Measurements from ENCODE around the gene TTC33.
"Not testable (repeated sequence)": the region's sequence is repeated elsewhere in the genome, so short reads cannot be mapped to it uniquely, and the experiment has no call there.

The TTC33 gene, protein sequence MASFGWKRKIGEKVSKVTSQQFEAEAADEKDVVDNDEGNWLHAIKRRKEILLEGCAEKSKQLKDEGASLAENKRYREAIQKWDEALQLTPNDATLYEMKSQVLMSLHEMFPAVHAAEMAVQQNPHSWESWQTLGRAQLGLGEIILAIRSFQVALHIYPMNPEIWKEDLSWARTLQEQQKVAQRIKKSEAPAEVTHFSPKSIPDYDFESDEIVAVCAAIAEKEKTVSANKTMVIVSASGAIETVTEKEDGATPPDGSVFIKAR

DNA sequence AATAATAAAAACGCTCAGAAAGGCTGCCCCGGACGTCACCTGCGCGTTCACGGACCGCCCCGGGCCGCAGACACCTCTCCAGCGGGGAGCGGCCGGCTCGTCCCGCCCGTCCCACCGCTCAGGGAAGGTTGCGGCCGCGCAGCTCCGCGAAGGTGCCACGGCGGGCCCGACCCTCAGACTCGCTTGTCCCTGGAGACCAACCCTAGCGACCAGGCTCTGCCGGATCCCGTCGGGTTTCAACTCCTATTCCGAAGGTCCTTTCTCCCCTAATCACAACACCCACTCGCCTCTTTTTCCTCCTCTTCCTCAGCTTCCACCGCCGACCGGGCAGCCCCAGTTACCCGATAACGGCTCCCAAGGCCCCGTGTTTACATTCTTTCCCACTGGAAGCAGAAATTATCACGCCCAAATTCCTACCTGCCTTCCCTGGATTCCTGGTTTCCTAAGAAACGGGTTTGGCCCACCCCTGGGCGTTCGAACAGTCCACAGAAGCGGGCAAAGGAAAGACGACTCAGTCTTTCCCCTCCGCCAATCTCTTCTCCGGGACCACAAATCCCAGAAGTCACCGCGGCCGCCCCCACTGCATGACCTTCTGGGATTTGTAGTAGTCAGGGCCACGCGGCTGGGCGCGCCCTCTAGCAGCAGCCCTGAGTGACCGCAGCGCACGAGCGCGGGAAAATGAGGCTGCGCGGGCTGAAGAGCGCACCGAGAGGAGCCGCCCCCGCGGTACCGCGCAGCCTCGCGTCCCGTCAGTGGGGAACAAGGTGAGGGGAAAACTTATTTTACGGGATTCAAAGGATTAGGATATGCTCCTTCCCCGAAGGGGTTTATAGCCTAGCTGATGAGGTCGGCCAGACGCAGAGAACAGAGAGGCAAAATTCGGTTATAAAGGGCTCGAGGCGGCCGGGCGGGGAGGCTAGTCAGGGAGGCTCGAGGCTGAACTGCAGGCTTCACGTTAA lies at the start of gene TTC33:
TSS of gene TTC33 (minus strand) at position 555 of the 959 bp plus-strand sequence. CDS start 8,943 bp downstream, outside the sequence.
- peak; percentile 98 for DNase-seq

DNA sequence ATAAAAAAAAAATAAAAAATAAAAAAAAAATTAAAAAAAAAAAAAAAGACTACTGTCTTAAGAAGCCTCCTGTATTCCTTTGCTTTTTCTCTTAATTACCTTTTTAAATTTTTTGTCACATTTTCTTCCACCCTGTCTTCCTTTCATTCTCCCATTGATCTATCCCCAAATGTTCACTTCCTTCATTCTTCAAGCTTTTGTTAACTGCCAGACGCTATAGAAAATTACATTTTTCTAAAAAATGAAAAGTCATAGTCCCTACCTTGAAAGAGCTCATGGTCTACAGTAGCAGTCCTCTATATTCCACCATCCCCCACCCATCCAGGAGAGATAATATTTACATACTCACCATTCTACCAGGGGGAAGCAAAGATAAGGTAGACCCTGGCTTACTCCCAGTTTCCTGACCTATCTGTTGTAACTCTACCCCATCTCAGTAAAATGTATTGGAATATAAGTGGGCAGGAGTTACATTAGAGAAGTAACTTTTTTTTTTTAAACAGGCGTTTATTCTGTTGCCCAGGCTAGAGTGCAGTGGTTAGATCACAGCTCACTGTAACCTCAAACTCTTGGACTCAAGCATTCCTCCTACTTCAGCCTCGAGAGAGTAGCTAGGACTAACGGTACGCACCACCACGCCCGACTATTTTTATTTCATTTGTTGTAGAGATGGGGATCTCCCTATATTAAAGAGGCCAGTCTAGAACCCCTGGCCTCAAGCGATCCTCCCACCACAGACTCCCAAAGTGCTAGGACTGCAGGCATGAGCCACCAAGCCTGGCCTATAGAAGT lies 46.2 kb upstream of the TTC33 start:
- DNase-seq = no peak

DNA sequence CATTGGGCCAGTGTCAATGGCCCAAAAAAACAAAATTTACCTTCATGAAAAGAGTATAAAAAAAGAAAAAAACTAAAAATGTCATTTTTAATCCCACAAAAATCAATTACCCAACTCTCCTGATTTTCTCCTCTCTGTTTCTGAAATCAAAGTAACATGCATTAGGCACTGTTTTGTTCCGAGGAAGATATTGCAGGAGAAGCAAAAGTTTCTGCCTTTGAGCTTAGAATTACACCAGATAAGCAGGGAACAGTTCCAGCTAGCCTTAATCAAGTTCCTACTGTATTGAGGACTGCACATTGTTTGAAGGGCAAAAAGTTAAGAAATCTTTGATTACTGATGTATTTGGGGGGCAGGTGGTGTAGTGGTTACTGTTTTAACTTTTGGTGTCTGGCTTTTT lies 43.5 kb upstream of the TTC33 start:
- DNase-seq = no peak

DNA sequence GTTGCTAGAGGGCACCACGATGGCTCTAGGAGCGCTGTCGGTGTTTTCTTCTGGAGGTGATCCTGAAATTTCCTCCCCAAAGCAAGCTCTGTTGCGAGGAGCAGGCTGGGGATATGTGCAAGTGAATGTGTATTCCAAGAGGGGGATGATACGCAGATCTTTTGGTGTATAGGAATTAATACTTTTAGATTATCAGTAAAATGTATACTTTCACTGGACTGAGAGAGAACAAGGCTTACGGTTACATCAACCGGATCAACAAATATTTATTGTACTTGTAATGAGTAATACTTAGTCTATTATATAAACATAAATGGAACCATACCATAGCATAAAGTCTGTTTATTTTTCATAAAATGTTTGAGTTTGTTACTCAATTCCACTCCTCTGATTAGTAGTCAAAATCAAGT lies 43.0 kb upstream of the TTC33 start:
- DNase-seq = no peak

DNA sequence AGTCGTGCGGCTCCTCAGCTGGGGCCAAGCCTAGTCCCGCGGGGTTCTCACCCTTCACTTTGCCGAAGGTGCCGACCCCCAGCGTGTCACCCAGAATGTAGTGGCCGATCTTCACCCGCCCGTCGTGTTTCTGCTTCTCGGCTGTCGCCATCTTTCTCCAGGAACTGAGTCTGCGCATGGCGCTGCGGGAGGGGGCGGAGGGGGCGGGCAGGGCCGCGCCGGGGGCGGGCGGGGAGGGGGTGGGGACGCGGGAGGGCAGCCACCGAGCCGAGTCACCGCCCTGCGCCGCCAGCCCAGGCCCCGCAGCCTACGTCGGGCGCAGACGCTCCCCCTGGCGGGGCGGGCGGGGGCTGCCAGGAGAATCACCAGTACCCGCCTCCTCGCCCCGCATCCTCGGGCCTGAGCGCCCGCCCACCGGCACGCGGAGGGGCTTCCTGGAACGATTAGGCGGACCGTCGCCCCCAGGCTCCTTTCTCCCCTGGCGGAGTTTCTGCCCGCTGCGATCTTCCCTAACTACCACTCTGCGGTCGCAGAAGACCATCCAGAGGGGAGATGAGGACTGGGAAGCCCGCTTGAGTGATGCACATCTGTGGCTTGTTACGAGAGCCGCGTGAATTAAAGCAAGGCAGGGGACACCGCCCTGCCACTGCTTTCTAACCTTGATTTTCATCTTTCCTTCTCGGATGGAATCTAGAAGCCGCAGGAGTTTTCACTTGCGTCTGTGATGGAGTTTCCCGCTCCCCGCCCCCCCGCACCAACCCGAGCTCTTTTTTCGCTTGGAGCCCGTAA lies 42.4 kb upstream of the TTC33 start, which contains the start of gene PRKAA1:
TSS of gene PRKAA1 (minus strand) at position 363 of the 789 bp plus-strand sequence. CDS start at position 178, 185 bp downstream.
- DNase-seq = peak; percentile 93

DNA sequence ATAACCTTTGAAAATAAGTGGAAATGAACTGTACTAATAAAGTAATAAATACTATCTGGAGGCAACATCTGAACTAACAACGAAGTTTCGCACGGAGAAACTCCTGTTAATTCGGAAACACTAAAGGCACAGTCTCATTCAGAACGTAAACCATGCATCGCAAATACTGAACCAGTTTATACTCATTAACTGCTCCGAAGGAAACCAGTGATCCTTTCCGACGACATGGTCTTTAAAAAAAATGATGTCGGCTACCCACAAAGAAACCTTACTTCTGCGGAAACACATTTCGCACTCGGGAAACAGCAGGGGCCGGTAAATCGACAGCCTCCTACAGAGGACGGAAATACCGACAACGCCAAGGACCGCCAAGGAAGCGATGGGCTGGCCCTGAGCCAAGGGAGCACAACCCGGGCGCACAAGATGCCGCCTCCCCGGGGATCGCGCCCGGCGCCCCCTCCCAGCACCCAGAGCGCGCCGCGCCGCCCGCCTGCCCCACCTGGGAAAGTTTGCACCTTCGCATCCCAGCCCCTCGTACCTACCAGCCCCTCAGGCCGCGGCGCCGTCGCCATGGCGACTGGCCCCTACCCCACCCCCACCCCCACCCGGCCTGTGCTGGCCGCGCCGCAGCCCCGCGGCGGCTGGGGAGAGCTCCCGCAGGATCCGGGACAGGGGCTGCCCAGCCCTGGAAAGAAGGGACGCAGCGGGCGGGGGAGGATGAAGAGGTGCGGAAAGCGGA lies 41.7 kb upstream of the TTC33 start:
- DNase-seq = peak; percentile 84

DNA sequence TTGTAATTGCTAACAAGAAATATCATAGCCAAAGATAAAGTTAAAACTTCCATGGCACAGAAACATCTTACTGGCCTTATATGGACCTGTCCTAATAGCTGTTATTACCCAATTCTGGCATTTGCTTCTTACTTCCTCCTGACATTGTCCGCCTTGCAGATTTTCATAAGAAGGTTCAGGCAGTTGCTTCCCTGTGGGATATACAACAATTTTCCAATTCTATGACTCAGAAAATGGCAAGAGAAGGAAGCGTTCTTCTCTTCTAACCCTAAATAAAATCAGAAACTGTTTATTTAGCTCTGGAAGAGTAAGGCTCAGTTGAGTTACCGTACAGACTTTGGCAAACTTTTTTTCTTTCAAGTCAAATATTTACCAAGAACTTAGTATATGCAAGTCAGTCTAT lies 40.7 kb upstream of the TTC33 start:
- no peak for DNase-seq

DNA sequence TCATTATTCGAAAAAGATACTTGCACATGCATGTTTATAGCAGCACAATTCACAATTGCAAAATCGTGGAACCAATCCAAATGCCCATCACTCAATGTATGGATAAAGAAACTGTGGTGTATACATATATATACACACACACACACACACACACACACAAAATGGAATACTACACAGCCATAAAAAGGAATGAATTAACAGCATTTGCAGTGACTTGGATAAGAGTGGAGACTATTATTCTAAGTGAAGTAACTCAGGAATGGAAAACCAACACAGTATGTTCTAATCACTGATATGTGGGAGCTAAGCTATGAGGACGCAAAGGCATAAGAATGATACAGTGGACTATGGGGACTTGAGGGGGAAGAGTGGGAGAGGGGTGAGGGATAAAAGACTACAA lies 39.1 kb upstream of the TTC33 start:
- not testable (repeated sequence) for DNase-seq

DNA sequence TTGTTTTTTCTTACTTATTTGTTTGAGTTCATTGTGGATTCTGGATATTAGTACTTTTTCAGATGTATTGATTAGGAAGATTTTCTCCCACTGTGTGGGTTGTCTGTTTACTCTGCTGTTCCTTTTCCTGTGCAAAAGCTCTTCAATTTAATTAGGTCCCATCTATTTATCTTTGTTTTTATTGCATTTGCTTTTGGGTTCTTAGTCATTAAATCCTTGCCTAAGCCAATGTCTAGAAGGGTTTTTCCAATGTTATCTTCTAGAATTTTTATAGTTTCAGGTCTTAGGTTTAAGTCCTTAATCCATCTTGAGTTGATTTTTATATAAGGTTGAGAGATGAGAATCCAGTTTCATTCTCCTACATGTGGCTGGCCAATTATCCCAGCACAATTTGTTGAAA lies 38.6 kb upstream of the TTC33 start:
- DNase-seq = not testable (repeated sequence)

DNA sequence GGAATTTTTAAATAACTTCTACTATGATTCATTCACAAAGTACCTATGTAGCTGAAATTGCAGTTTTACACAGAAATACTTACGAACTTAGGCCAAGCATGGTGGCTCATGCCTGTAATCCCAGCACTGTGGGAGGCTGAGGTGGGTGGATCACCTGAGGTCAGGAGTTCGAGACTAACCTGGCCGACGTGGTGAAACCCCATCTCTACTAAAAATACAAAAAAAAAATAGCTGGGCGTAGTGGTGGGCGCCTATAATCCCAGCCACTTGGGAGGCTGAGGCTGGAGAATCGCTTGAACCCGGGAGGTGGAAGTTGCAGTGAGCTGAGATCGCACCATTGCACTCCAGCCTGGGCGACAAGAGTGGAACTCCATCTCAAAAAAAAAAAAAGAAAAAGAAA lies 36.9 kb upstream of the TTC33 start:
- DNase-seq = not testable (repeated sequence)

DNA sequence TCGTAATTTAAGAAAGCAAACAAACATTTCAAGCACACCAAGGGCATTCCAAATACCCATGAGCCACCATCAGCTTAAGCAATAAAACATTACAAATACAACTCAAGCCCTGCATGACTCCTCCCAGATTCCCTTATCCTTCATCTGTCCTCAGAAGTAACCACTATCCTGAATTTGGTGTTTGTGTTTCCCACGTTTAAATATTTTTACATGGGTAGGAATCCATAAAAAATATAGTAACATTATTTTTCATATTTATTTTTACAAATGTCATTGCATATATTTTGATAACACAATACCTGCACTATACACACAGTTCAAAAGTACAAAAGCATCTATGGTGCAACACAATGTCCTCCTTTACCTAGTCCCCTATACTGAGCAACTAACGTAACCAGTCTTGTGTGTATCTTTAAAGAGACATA lies 36.0 kb upstream of the TTC33 start:
- no peak for DNase-seq

DNA sequence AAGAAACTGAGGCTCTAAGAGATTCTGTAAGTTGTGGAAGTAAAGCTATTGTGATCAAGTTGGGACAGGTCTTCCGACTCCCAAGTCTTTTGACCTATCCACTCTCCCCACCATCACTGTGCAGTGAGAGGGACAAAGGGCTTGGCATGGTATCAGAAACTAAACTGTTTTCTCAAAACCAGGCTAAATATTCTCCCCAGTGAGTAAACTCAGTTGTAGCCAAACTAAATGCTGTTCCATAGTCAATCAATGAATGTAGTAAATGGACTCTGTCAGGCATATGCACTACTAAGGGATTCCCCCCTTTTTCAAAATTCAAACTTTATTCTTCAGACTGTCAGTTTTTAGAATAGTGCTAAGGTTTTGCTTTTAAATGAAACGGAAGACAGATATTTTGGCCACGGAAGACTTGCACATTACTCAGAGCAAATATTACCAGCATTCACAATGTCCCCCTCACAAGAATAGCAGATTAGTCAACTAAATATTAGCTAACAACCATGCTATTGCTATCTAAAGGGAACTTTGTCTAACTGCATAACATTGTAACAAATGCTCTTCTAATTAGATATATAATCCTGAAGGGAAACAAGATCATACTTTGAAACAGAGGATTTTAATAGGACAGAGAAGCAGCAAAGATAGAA lies 35.3 kb upstream of the TTC33 start:
- DNase-seq = no peak

DNA sequence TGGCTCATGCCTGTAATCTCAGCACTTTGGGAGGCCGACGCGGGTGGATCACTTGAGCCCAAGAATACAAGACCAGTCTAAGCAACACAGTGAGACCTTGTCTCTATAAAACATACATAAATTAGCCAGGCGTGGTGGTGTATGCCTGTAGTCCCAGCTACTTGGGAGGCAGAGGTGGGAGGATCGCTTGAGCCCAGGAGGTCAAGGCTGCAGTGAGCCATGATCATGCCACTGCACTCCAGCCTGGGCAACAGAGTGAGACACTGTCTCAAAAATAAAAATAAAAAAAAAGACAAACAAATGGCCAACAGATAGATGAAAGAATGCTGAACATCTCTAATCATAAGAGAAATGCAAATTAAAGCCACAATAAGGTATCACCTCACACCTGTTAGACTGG lies 33.2 kb upstream of the TTC33 start:
- not testable (repeated sequence) for DNase-seq

DNA sequence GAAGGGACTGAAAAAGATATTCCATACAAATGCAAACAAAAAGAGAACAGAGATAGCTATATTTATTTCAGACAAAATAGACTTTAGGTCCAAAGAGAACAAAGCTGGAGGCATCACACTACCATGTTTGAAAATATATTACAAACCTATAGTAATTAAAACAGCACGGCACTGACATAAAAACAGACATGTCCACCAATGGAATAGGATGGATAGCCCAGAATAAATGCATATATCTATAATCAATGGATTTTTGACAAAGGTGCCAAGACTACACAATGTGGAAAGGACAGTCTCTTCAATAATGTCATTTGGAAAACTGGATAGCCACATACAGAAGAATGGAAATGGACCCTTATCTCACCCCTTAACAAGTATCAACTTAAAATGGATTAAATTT lies 32.2 kb upstream of the TTC33 start:
- DNase-seq = no peak

DNA sequence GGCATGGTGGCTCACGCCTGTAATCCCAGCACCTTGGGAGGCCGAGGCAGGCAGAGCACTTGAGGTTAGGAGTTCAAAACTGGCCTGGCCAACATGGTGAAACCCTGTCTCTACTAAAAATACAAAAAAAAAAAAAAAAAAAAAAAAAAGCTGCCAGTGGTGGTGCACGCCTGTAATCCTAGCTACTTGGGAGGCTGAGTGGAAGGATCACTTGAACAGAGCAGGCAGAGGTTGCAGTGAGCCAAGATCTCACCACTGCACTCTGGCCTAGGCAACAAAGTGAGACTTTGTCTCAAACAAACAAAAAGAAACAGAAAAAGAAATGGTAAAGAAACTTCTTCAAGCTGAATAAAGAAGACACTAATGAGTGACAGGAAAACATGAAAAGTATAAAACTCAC lies 30.9 kb upstream of the TTC33 start:
- DNase-seq = not testable (repeated sequence)

DNA sequence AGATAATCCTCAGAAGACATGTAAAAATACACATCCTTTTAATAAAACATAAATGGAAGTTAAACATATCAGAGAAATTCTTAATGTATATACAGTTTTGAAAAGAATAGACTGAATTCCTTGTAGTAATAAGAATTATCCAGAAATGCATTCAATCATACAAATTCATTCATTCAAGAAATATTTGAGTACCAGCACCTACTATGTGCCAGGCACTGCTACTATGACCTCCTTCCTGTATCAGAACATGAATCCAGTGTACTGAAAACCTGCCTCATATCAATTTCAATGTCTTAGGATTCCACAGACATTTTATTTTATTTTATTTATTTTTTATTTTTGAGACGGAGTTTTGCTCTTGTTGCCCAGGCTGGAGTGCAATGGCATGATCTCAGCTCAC lies 29.2 kb upstream of the TTC33 start:
- no peak for DNase-seq

DNA sequence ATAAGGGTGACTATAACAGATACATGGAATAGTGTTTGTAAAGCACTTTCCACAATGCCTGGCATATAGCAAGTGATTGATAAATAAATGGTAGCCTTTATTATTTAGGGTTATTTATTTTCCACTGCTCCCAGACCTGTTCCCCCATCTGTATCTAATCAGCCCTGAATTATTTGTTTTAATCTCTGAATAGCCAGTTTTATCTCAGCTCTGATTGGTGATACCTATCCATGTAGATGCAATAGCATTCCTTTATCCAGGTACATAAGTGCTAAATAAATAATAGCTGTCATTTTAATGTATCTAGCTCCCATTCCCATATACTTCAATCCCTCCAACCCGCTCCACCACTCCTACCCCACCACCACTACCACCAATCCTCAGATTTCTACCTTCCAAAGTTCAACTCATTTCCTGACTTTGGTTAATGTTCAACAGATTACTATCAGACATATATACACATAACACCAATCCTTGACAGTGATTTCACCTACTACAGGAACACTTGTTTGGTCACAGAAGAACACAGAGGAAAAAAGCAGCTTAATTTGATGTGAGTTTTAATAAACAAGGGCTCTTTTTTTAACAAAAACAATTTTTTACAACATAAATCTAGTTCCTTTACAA lies 28.4 kb upstream of the TTC33 start:
- DNase-seq = no peak

DNA sequence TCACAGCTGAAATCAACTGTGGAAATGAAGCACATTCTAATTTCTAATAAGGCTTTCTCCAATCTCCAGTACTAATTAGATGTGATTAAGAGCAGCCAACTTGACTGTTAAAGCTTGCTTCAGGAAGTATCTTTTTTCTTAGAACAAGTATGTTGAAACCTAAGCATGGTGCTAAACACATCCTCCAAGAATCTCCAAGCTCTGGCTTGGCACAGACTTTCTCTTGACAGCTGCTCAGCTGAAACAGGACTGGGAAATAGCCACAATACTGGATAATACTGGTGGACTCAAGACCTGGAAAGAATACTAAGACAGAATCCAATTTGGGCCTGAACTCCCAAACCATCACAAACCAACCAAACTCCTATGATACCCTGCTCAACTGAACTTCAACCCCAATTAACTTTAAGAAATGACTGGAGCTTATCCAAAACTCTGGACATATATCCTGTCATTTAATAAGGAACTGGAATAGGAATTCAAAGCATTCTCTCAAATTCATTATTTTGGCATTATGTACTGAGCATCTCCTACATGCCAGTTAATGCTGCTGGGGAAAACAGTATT lies 26.2 kb upstream of the TTC33 start:
- DNase-seq = no peak

DNA sequence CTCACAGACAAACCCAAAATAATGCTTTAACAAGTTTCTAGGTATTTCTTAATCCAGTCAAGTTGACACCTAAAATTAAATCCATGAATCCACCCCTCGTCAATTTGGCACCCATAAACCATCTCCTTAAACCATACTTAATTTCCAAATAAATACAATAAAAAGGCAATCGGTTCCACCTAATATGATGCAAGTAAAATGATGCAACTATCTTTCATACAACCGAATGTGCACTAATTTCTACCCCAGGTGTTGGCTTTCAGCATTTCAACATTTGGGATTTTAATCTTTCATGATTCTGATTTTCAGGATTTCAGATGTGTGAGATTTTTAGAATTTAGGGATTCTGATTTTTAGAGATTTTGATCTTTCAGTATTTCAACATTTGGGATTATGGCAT lies 25.1 kb upstream of the TTC33 start:
- no peak for DNase-seq

DNA sequence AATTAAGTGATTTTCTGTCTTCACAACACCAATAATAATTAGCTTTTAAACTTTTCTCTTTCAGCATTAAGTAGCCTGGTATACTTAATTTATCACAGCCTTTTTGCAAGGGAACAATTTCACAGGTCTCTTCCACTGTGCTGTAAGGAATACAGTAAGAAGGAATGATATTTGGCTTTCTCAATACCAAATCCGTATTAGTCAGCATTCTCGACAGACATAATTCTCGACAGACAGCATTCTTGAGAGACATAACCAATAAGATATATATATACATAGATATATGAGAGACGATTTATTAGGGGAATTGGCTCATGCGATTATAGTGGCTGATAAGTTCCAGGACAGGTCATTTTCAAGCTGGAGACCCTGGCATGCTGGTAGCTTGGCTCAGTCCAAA lies 24.4 kb upstream of the TTC33 start:
- DNase-seq = no peak

Measured in activated CD4-positive, alpha-beta T cell treated with anti-CD3 and anti-CD28 coated beads, Interleukin-2, Interleukin-6, amounts not matched to agents 100 ng/mL and 50 ng/mL, durations not matched to agents 16 hours and 8 hours (primary cell).